NCI-H2107 treated with DMSO at 0.1 percent for 48 hours (cell line): ENCODE data around the gene MC3R.
"Not testable (repeated sequence)": the region's sequence is repeated elsewhere in the genome, so short reads cannot be mapped to it uniquely, and the experiment has no call there.

Experiments used
- DNase-seq: peaks from one replicate; lab custom pipeline; 2025; ENCODE audit not compliant: unreplicated experiment; lab: John Stamatoyannopoulos, UW

MC3R gene

DNA sequence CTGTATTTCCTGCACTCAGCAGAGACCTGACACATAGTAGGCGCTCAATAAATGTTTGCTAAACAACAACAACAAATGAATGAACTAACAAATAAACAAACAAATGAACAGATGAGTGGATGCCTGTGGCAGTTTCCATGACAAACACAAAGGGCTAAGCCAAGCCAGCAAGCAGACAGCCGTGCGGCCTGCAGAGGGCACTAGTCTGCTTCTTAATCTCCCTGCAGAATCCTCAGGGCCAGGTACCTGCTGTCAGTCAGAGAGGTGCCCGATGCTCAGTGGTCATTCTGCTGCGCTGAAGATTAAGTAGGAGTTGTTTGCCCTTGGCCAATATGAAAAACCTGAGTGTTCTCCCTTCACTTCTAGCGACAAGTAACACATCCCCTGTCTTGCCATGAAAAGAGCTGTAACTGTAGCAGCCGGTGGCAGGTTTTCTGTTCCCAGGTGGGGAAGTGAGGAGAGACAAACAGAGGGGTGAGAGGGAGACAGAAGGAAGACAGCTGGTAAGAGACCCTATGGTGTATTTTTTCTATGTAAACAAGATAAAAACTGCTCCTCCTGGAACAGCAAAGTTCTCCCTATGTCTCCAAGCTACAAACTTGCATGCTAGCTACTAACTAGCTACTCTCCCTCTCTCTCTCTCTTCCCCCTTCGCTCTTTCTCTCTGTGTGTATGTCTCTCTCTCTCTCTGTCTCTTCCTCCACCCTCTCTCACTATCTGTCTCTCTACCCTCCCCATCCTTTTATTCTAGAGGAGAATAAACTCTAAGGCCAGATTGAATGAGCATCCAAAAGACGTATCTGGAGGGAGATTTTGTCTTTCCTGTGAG is at the start of gene MC3R:
TSS of gene MC3R (plus strand) at position 779 of the 829 bp plus-strand sequence. CDS start 112 bp downstream, outside the sequence.
- peak; percentile 10 for DNase-seq

DNA sequence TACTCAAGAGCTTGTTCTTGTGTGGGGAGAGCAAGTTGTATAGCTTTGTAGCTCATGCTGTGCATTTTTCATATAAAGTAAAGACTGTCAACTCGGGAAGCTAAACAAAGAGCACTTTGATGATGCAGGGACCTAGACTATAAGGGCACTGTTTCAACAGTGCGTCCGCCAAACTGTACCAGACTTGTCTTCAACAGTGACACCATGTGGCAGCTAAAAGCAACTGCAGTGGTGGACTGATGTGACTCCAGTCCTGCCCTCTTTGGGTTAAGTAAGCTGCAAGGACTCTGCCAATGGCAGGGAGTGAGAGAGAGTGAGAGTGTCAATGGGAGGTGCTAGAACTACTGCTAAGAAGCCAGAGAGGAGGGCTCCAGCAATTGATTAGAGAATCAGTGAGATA is 48.1 kb upstream of the MC3R start:
- no peak for DNase-seq

- DNase-seq: no peak
These were observed 45.9 kb upstream of the MC3R start for GRCh38 chr20:56202493-56203077.

DNA sequence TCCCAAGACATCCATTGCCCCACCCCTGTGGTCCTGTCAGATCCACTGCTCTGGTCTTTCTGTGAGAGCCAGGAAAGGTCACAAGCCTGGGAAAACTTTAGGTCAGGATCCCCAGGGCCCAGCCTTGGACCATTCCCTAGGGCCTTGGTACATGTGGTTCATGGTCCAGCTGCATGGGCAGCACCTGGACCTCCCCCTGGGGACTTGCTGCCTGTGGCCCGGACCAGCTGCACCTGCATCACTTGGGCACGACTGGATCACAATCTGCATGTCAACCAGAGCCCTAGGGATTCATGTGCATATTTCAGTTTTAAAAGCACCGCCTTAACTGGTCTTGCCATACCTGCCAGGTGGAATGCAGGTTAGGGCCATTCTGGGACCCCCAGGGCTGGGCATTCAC is 44.3 kb upstream of the MC3R start:
- DNase-seq: no peak

DNA sequence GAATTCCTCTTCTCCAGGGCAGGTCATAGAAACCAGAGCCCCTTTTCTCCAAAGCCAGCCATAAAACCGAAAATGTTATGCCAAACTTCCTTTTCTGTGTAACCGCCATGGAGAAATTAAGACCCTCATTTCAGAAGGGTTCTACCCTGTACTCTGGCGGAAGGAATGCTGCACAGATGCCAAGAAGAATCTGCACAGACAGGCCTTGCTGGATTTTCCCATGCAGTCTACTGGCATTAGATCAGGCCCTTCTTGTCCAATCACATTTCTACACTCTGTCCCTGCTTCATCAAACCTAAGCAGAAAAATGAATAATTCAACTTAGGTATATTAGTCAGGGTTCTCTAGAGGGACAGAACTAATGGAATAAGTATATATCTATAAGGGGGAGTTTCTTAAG is 43.2 kb upstream of the MC3R start:
- DNase-seq: no peak

DNA sequence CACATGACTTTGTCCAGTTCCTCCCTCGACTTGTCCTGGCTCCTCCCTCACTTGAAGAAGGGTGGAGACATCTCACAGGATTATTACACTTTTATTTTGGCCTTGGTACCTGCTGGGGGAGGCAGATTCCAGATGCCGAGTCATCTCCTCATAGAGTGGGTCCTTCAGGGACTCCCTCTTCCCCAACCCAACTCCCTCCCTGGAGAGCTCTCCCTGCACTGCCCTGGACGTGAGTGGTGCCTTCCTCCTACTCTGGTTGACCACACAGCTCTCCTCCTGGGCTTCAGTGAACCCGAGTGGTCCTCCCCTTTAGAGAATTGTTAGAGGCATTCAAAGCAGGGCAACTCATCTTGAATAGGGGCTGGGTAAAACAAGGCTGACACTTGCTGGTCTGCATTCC is 40.9 kb upstream of the MC3R start:
- DNase-seq: no peak

- DNase-seq: no peak
These were observed 40.4 kb upstream of the MC3R start for GRCh38 chr20:56208121-56208520.

DNA sequence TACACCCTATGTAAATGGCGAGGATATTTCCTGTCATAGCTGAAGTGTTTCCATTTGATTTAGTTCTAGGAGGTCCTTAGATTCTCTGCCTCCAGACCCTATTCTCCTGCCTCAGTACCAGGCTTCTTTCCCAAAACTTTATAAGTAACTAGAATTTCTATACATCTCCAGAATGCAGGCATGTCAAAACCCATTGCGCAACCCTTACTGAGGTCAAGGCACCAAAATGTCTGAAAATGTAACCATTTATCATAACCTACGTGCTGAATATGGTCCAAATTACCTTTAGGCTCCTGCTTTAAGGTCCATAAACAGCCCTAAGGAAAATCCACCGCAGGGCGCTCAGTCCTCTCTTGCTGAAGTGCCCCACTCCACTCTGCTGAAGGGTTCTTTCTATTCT is 37.5 kb upstream of the MC3R start:
- no peak for DNase-seq

DNA sequence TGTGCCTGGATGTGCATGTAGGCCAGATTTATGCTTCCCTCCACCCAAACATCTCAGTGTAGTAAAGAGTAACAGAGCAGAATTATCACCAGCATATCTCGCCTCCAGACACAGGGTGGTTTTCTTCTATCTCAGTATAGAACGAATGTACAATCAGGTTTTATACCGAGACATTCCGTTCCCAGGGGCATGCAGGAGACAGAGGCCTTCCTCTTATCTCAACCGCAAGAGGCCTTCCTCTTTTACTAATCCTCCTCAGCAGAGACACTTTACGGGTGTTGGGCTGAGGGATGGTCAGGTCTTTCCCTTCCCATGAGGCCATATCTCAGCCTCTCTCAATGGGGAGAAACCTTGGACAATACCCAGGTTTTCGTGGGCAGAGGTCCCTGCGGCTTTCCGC is 36.4 kb upstream of the MC3R start:
- DNase-seq: no peak

- no peak for DNase-seq
These were observed 35.2 kb upstream of the MC3R start for GRCh38 chr20:56213321-56213720.

GRCh38 chr20:56215115-56215514 is 33.4 kb upstream of the MC3R start:
- no peak for DNase-seq

DNA sequence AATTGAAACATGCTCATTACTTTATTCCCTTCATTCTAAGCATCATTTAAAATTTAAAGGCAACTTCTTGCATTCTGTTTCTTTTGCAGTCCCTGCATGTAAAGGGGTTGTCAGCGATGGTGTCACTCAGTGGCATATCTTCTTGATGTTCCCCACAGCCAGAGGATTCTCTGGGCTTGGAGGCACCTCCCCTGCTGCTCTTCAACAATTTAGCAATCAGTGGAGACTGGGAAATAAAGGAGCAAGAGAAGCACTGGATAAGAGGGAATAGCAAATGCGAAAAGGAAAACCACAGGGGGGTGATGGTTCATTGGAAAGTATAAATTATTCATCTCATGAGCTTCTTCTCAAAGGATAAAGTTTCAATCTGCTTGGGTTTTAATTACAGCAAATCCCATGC is 30.7 kb upstream of the MC3R start:
- no peak for DNase-seq

DNA sequence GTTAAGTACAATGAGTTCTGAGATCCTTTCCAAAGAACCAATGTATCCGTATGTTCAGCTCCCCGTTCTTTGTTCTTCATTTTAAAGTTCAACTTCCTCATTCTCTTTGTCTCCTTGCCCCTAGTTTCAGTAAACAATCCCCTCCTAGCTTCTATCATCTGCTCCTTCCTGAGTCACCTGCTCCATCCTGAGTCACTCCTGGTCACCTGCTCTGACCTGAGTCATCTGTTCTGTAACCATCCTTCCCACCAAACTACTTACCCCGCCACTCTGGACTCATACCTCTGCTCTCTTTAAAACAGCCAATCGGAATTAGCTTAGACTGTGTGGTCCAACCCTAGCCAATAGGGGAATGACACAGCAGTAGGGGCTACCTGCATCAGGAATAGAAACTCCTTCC is 27.3 kb upstream of the MC3R start:
- DNase-seq: not testable (repeated sequence)

GRCh38 chr20:56222201-56222600 is 26.3 kb upstream of the MC3R start:
- no peak for DNase-seq

GRCh38 chr20:56222945-56223344 is 25.6 kb upstream of the MC3R start:
- no peak for DNase-seq

- DNase-seq: no peak
These were observed 25.2 kb upstream of the MC3R start for GRCh38 chr20:56223352-56223751.

DNA sequence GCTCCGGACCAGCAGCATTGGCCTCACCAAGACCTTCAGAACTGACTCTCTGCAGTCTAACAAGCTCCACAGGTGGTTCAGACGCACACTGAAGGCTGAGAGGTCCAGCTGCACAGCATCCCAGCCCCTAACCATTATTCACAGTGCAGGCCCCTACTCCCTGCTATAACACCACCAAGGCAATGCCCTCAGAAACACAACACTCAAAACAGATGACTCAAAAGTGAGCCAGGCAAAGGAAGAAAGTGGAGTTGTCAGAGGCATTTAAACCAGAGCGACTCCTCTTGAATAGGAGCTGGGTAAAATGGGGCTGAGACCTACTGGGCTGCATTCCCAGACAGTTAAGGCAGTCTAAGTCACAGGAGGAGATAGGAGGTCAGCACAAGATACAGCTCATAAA is 20.5 kb upstream of the MC3R start:
- no peak for DNase-seq

DNA sequence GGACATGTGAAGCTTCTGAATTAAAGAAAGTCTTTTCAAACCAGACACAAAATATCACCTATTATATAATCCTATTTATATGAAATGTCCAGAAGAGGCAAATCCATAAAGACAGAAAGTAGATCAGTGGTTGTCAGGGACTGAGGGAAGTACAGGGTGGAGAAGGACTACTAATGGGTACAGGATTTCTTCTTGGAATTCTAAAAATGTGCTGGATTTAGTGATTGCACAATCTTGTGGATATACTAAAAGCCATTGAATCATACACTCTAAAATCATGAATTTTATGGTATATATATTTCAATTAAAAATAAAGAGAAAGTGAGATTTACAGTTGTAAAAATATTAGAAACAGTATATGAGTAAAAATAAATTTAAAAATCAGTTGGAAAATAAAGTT is 18.7 kb upstream of the MC3R start:
- no peak for DNase-seq

DNA sequence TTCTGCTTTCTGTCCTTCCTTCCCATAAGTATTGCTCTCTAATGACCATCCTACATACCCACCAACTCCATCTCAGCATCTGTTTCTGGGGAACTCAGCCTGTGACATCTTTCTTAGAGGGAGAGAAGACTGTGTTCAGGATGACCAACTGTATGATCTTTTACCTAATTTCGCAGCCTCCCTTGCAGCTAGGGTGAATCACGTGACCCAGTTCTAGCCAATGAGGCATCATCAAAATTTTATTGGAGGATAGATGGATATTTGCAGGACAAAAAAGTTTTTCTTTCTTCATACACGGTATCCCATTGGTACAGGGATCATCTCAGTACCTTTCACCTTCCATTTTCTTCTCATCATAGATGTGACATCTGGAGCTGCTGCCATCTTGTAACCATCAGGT is 14.4 kb upstream of the MC3R start:
- no peak for DNase-seq

GRCh38 chr20:56237335-56237734 is 11.2 kb upstream of the MC3R start:
- DNase-seq: no peak

GRCh38 chr20:56244259-56244658 is 4.3 kb upstream of the MC3R start:
- DNase-seq: no peak

DNA sequence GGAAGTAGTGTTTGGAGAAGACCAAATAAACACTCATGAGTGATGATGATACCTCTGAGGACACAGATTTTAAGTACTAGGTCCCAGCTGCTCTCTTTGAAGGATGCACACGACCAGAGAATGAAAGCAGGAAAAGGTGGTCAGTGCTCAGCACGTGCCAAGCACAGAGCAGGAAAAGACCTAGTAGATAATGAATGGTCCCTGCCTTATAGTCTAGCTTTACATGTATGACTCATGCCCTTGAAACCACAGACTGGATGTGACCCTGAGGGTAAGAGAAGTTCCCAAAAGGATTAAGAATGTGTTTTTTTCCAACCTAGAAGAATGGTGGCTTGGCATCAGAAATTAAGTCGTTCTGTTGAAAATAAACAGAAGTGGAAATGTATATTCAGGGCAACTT is 2.8 kb upstream of the MC3R start:
- no peak for DNase-seq
